Heart right ventricle (tissue), 16 donors: Measurements from ENCODE around the gene OPRPN. TPM values are rescaled to one million over a fixed set of nuclear protein-coding genes. Genes with fewer than 3 reads are reported as not detected.

ENCODE experiments used
- ATAC-seq, 8 donors: fragments of 200-7000 bp; cut with Tn5 transposase; one replicate each; pipeline ENCODE4 v1.9.1; 2020; ENCODE audit warnings: mild to moderate bottlenecking in 8 of 8, moderate library complexity in 8 of 8, moderate number of reproducible peaks in 1 of 8
- DNase-seq, 2 donors: peaks; one replicate each; pipeline ENCODE4 v3.0.0-alpha.2; 2020
- H3K27ac ChIP-seq, 10 donors: fragments of 200-600 bp; sonication (generic) in 2 of 10; one replicate each; pipeline versions ENCODE4 v1.5.0 to v1.8.0; 2020 to 2022; ENCODE audit warnings: mild to moderate bottlenecking in 3 of 10
- H3K27me3 ChIP-seq, 7 donors: fragments of 200-600 bp; one replicate each; pipeline ENCODE4 v1.8.0; 2021 to 2022; ENCODE audit warnings: mild to moderate bottlenecking in 2 of 7
- H3K36me3 ChIP-seq, 9 donors: fragments of 200-600 bp; sonication (generic) in 1 of 9; one replicate each; pipeline versions ENCODE4 v1.5.0 to v1.8.0; 2020 to 2022; ENCODE audit warnings: mild to moderate bottlenecking in 2 of 9
- H3K4me1 ChIP-seq, 9 donors: fragments of 200-600 bp; sonication (generic) in 1 of 9; one replicate each; pipeline versions ENCODE4 v1.5.0 to v1.8.0; 2020 to 2022; ENCODE audit warnings: mild to moderate bottlenecking in 4 of 9
- H3K4me3 ChIP-seq, 10 donors: fragments of 200-600 bp; sonication (generic) in 2 of 10; one replicate each; pipeline versions ENCODE4 v1.5.0 to v1.8.0; 2020 to 2022; ENCODE audit warnings: mild to moderate bottlenecking in 7 of 10, moderate library complexity in 2 of 10
- H3K9me3 ChIP-seq, 11 donors: fragments of 200-600 bp in 10 of 11; sonication (generic) in 2 of 11; one replicate each; pipeline versions ENCODE4 v1.5.0 to v1.8.0; 2013 to 2022; ENCODE audit warnings: mild to moderate bottlenecking in 2 of 11, control low read depth in 1 of 11, moderate library complexity in 1 of 11
- CTCF ChIP-seq, 9 donors: fragments of 200-600 bp; sonication (generic) in 2 of 9; IDR thresholded peaks; one replicate each; pipeline versions ENCODE4 v1.5.0 to v1.8.0; 2021 to 2022; ENCODE audit warnings: antibody characterized with exemption in 9 of 9, mild to moderate bottlenecking in 5 of 9, moderate library complexity in 1 of 9
- whole genome bisulfite sequencing, 2 donors: extraction: QIAGEN DNeasy Blood & Tissue Kit; methylation state at CpG; one replicate each; pipeline ENCODE4 v1.1.7; 2013; ENCODE audit warnings: inconsistent platforms in 1 of 2; 5-methylcytosine and 5-hydroxymethylcytosine counted together
- intact Hi-C, 10 donors: fragments of 100-400 bp; cut with DNase I; formaldehyde crosslinking; loops; one replicate each; pipeline versions ENCODE4 v1.11.1 to v1.14.2; 2022
- polyA plus RNA-seq, 2 donors: library from polyadenylated mRNA; stranded (reverse); fragments of 200-250 nt; gene quantifications; one replicate each; pipeline ENCODE4 v1.2.3, GENCODE V29; 2013
- total RNA-seq, 10 donors: library from RNA; stranded (reverse); fragmentation: NEBNext Ultra II Directional in 3 of 10; extraction: Animal tissue kit (Norgen Biotek cat#: 25700) in 3 of 10; gene quantifications; one replicate each; pipeline versions ENCODE4 v1.2.1 to v1.2.4, GENCODE V29; 2021 to 2023
- donor health status: Arrhythmogenic right ventricular cardiomyopathy.
- donor health status: ischemic (EF 13 %, LVEDD 7.1; RV severe dilation, severe dysfunction).
- donor health status: healthy with polysubstance abuse.
- donor health status: DM: no; HTN: yes; CAD: no.
- donor health status: DM: no; HTN: no; CAD: no.
- donor health status: ischemic (EF 25% LVEDD 6.9; RV normal size, moderate dysfunction).
- donor health status: ischemic (EF 25% LVEDD 5.7; RV mildly dilated, moderate dysfunction).
- donor health status: healthy.
- donor health status: DM: yes; HTN: yes; CAD: no.
- donor health status: Ischemic cardiomyopathy.
- donor health status: ischemic (EF 35%, LVEDD 5.7; RV mildly dilated, moderate dysfunction).
- donor health status: nonischemic (EF 11% LVEDD 7.7; RV severe dilation, severe dysfunction).
- donor health status: DM: yes; HTN: yes; CAD: no.
- donor health status: PGD.
- donor health status: ischemic (EF 29% LVEDD 5.4; RV normal size, mild dysfunction).
- donor health status: nonischemic (EF 23%, LVEDD 6.1; RV moderate dilation, normal function).

The OPRPN gene
- total and polyA plus RNA-seq, 12 donors: not detected

- ATAC-seq: no peak
- TF ChIP-seq CTCF (IDR thresholded peaks at IDR 0.05): no peak
- Histone ChIP-seq H3K36me3 (no peaks in the 10 kb centered on the region), H3K4me1 (no peaks in the 10 kb centered on the region), H3K4me3 (no peak overlapping the region), H3K9me3 (peaks cover 0 to 14% (median 0%) of the 10 kb centered on the region in 11 donors), H3K27me3 (no peaks in the 10 kb centered on the region), H3K27ac (no peak overlapping the region)
- DNase-seq: no peak
- intact Hi-C loops: no loop called here
- 17 to 24% methylated on average over 1 of the region's 1 CpG for WGBS, 2 donors
Observed at GRCh38 chr4:70452946-70453345, 55.2 kb downstream of the OPRPN start.

Other genes with a start within 250 kb of the OPRPN start
- not detected for gene PRR27, start 243.7 kb upstream of the OPRPN start, total RNA-seq
- not detected for gene PRR27, start 243.7 kb upstream of the OPRPN start, polyA plus RNA-seq
- gene ODAM, start 202.2 kb upstream of the OPRPN start, total RNA-seq: not detected
- gene ODAM, start 202.2 kb upstream of the OPRPN start, polyA plus RNA-seq: under 1 TPM in 1 of 2 donors, not detected in 1; 0.03 TPM
- gene FDCSP, start 171.8 kb upstream of the OPRPN start, total RNA-seq: not detected
- gene FDCSP, start 171.8 kb upstream of the OPRPN start, polyA plus RNA-seq: not detected
- gene CSN3, start 155.3 kb upstream of the OPRPN start, total RNA-seq: not detected
- gene CSN3, start 155.3 kb upstream of the OPRPN start, polyA plus RNA-seq: not detected
- not detected for gene CABS1, start 63.0 kb upstream of the OPRPN start, total RNA-seq
- gene CABS1, start 63.0 kb upstream of the OPRPN start, polyA plus RNA-seq: not detected
- gene SMR3A, start 37.2 kb upstream of the OPRPN start, total RNA-seq: not detected
- gene SMR3A, start 37.2 kb upstream of the OPRPN start, polyA plus RNA-seq: not detected
- not detected for gene SMR3B, start 14.8 kb upstream of the OPRPN start, total RNA-seq
- gene SMR3B, start 14.8 kb upstream of the OPRPN start, polyA plus RNA-seq: not detected
- not detected for gene MUC7, start 74.3 kb downstream of the OPRPN start, total RNA-seq
- not detected for gene MUC7, start 74.3 kb downstream of the OPRPN start, polyA plus RNA-seq
- not detected for gene AMTN, start 120.6 kb downstream of the OPRPN start, total RNA-seq
- gene AMTN, start 120.6 kb downstream of the OPRPN start, polyA plus RNA-seq: not detected
- gene AMBN, start 194.3 kb downstream of the OPRPN start, total RNA-seq: not detected
- not detected for gene AMBN, start 194.3 kb downstream of the OPRPN start, polyA plus RNA-seq
- 10 to 100 TPM in 7 of 10 donors, 1 to 10 TPM in 3; 2.0 to 13.1 (median 11.6) TPM for gene ENAM, start 230.8 kb downstream of the OPRPN start, total RNA-seq
- under 1 TPM; 0.49 to 0.88 TPM for gene ENAM, start 230.8 kb downstream of the OPRPN start, polyA plus RNA-seq